Gastroesophageal sphincter (tissue), 4 donors: ENCODE results near the gene BPTF. TPM values are rescaled to one million over a fixed set of nuclear protein-coding genes. Genes with fewer than 3 reads are reported as not detected.

Source experiments
- ATAC-seq: fragments of 150-250 bp; one replicate; pipeline ENCODE4 v1.9.1; 2016; ENCODE audit warnings: mild to moderate bottlenecking, moderate library complexity
- H3K27ac ChIP-seq, 4 donors: fragments of 200-600 bp; sonication (generic) in 3 of 4; 1 replicate in 3 of 4; 2 replicates in 1 of 4; pipeline ENCODE4 v1.5.1; 2016 to 2019
- H3K27me3 ChIP-seq: fragments of 200-600 bp; sonication (generic); one replicate; pipeline ENCODE4 v1.5.1; 2019
- H3K36me3 ChIP-seq, 2 donors: fragments of 200-600 bp; sonication (generic); one replicate each; pipeline ENCODE4 v1.5.1; 2019; ENCODE audit warnings: control low read depth in 1 of 2
- H3K4me1 ChIP-seq, 3 donors: fragments of 200-600 bp; sonication (generic); 1 replicate in 2 of 3; 2 replicates in 1 of 3; pipeline ENCODE4 v1.5.1; 2016 to 2019; ENCODE audit warnings: control low read depth in 2 of 3
- H3K4me3 ChIP-seq, 2 donors: fragments of 200-600 bp; sonication (generic); one replicate each; pipeline ENCODE4 v1.5.1; 2019; ENCODE audit warnings: mild to moderate bottlenecking in 1 of 2, moderate library complexity in 1 of 2
- H3K9me3 ChIP-seq, 3 donors: fragments of 200-600 bp; sonication (generic); one replicate each; pipeline ENCODE4 v1.5.1; 2017 to 2019; ENCODE audit warnings: control low read depth in 2 of 3
- CTCF ChIP-seq, 4 experiments: fragments of 200-600 bp in 2 of 4; fragments of 450-650 bp in 2 of 4; sonication (generic) in 1 of 4; IDR thresholded peaks; one replicate each; pipeline ENCODE4 v1.5.1; 2017 to 2019; ENCODE audit warnings: antibody characterized with exemption in 4 of 4, mild to moderate bottlenecking in 2 of 4, moderate library complexity in 2 of 4
- EP300 ChIP-seq: sonication (generic); formaldehyde crosslinking; IDR thresholded peaks from one replicate; pipeline ENCODE4 v1.6.1; 2017; ENCODE audit warnings: antibody characterized with exemption, mild to moderate bottlenecking
- POLR2A ChIP-seq, 2 donors: fragments of 450-650 bp; IDR thresholded peaks; one replicate each; pipeline ENCODE4 v1.6.1; 2017; ENCODE audit warnings: antibody characterized with exemption in 2 of 2, mild to moderate bottlenecking in 2 of 2, moderate library complexity in 1 of 2
- POLR2AphosphoS5 ChIP-seq: sonication (generic); formaldehyde crosslinking; IDR thresholded peaks from one replicate; pipeline ENCODE4 v1.6.1; 2017; ENCODE audit warnings: antibody characterized with exemption
- WGBS, 2 donors: methylation state at CpG; one replicate each; pipeline ENCODE4 v1.1.5; 2018; ENCODE audit warnings: low coverage in 1 of 2; 5-methylcytosine and 5-hydroxymethylcytosine counted together
- total RNA-seq, 4 donors: library from RNA; depleted of rRNA; stranded (reverse); fragments of >200 nt; gene quantifications; one replicate each; pipeline ENCODE4 v1.1.0, GENCODE V29; 2016

Gene BPTF
- total RNA-seq, 4 donors from 2014 or later, result 55.5 to 74.5 (median 68.3) TPM

- Histone ChIP-seq H3K27me3 (no peaks in the 10 kb centered on the region), H3K4me3 (no peak overlapping the region), H3K36me3 (no peaks in the 10 kb centered on the region), H3K4me1 (no peaks in the 10 kb centered on the region), H3K27ac (no peak overlapping the region), H3K9me3 (no peaks in the 10 kb centered on the region)
- TF ChIP-seq EP300 (no peak), POLR2AphosphoS5 (no peak), CTCF (IDR thresholded peaks at IDR 0.05) (no peak), POLR2A (IDR thresholded peaks at IDR 0.05) (no peak)
- ATAC-seq, result no peak
- WGBS, 2 donors, result 86 to 100% methylated on average over 3 of the region's 3 CpGs
These were observed 178.9 kb downstream of the BPTF start for GRCh38 chr17:68004201-68004600.

- 44 to 73% methylated on average over 4 of the region's 6 CpGs for WGBS, 2 donors
- ATAC-seq, result peak; percentile 72
- no peak overlapping the region for H3K4me3 ChIP-seq
- no peaks in the 10 kb centered on the region for H3K4me1 ChIP-seq
- TF ChIP-seq EP300, result no peak
- TF ChIP-seq POLR2AphosphoS5, result no peak
- no peak for TF ChIP-seq POLR2A (IDR thresholded peaks at IDR 0.05)
- H3K27ac ChIP-seq, result no peak overlapping the region
- no peaks in the 10 kb centered on the region for H3K9me3 ChIP-seq
- no peaks in the 10 kb centered on the region for H3K36me3 ChIP-seq
- no peaks in the 10 kb centered on the region for H3K27me3 ChIP-seq
These were observed 181.5 kb downstream of the BPTF start for GRCh38 chr17:68006797-68007196.

GRCh38 chr17:68011199-68011665, 185.9 kb downstream of the BPTF start:
- H3K4me3 ChIP-seq, result no peak overlapping the region
- WGBS, 2 donors, result 26 to 86% methylated on average over 3 to 15 of the region's 20 CpGs
- no peaks in the 10 kb centered on the region for H3K27me3 ChIP-seq
- no peaks in the 10 kb centered on the region for H3K9me3 ChIP-seq
- ATAC-seq, result no peak
- H3K4me1 ChIP-seq, result no peaks in the 10 kb centered on the region
- H3K36me3 ChIP-seq, result no peaks in the 10 kb centered on the region
- H3K27ac ChIP-seq, result no peak overlapping the region
- no peak for TF ChIP-seq POLR2AphosphoS5
- peak in 3 of 4 experiments; percentile 55 to 59 (median 59) for TF ChIP-seq CTCF (IDR thresholded peaks at IDR 0.05)

GRCh38 chr17:68013385-68013784, 188.1 kb downstream of the BPTF start:
- Histone ChIP-seq H3K9me3 (no peaks in the 10 kb centered on the region), H3K4me3 (no peak overlapping the region), H3K27me3 (no peaks in the 10 kb centered on the region), H3K36me3 (no peaks in the 10 kb centered on the region), H3K27ac (no peak overlapping the region), H3K4me1 (no peaks in the 10 kb centered on the region)
- TF ChIP-seq POLR2A (IDR thresholded peaks at IDR 0.05) (no peak), EP300 (no peak), CTCF (IDR thresholded peaks at IDR 0.05) (no peak), POLR2AphosphoS5 (no peak)
- no peak for ATAC-seq

- TF ChIP-seq EP300, result no peak
- TF ChIP-seq CTCF (IDR thresholded peaks at IDR 0.05), result no peak
- no peak for TF ChIP-seq POLR2A (IDR thresholded peaks at IDR 0.05)
- no peak for TF ChIP-seq POLR2AphosphoS5
- no peaks in the 10 kb centered on the region for H3K27me3 ChIP-seq
- ATAC-seq, result no peak
- H3K27ac ChIP-seq, result no peak overlapping the region
- H3K4me3 ChIP-seq, result no peak overlapping the region
- H3K36me3 ChIP-seq, result no peaks in the 10 kb centered on the region
- WGBS, 2 donors, result 87 to 92% methylated on average over 5 to 8 of the region's 11 CpGs
- H3K4me1 ChIP-seq, result peaks cover 0 to under 1% (median 0%) of the 10 kb centered on the region in 3 donors
- H3K9me3 ChIP-seq, result no peaks in the 10 kb centered on the region
These were observed 189.9 kb downstream of the BPTF start for GRCh38 chr17:68015081-68015723.
